Activated CD8-positive, alpha-beta memory T cell treated with anti-CD3 and anti-CD28 coated beads, Interleukin-2, amount 10 ng/mL, durations not matched to agents 7 days and 5 days (primary cell): ENCODE results near the gene FHOD3. TPM values are rescaled to one million over a fixed set of nuclear protein-coding genes. Genes with fewer than 3 reads are reported as not detected.
"Not testable (repeated sequence)": the region's sequence is repeated elsewhere in the genome, so short reads cannot be mapped to it uniquely, and the experiment has no call there.

Experiments
- ATAC-seq: fragments of 150-1000 bp; cut with Tn5 transposase; one replicate; pipeline ENCODE4 v1.10.0; 2021; ENCODE audit warnings: moderate library complexity
- CTCF ChIA-PET: fragments of 350-600 bp; sonication (Branson Sonifier 250); formaldehyde crosslinking; loops from one replicate; lab custom pipeline; 2021; ENCODE audit warnings: antibody characterized with exemption; lab: Charles Lee
- DNase-seq: peaks from one replicate; pipeline ENCODE4 v3.0.0-alpha.2; 2020
- H3K27ac Mint-ChIP-seq: one replicate; pipeline ENCODE4 v1.8.0; 2021; ENCODE audit warnings: mild to moderate bottlenecking, mixed read lengths
- H3K27me3 Mint-ChIP-seq: one replicate; pipeline ENCODE4 v1.8.0; 2021; ENCODE audit warnings: mixed read lengths
- H3K36me3 Mint-ChIP-seq: one replicate; pipeline ENCODE4 v1.8.0; 2021; ENCODE audit warnings: mild to moderate bottlenecking, mixed read lengths
- H3K4me1 Mint-ChIP-seq: one replicate; pipeline ENCODE4 v1.8.0; 2021; ENCODE audit warnings: mixed read lengths
- H3K4me3 Mint-ChIP-seq: one replicate; pipeline ENCODE4 v1.8.0; 2021; ENCODE audit warnings: mild to moderate bottlenecking, moderate library complexity, mixed read lengths
- H3K9me3 Mint-ChIP-seq: one replicate; pipeline ENCODE4 v1.8.0; 2022; ENCODE audit warnings: low read depth, mixed read lengths
- total RNA-seq, 2 experiments: library from RNA; stranded (reverse); gene quantifications; one replicate each; pipeline ENCODE4 v1.2.3, GENCODE V29; 2021

The FHOD3 gene
- total RNA-seq, 2 experiments from 2014 or later = not detected

DNA sequence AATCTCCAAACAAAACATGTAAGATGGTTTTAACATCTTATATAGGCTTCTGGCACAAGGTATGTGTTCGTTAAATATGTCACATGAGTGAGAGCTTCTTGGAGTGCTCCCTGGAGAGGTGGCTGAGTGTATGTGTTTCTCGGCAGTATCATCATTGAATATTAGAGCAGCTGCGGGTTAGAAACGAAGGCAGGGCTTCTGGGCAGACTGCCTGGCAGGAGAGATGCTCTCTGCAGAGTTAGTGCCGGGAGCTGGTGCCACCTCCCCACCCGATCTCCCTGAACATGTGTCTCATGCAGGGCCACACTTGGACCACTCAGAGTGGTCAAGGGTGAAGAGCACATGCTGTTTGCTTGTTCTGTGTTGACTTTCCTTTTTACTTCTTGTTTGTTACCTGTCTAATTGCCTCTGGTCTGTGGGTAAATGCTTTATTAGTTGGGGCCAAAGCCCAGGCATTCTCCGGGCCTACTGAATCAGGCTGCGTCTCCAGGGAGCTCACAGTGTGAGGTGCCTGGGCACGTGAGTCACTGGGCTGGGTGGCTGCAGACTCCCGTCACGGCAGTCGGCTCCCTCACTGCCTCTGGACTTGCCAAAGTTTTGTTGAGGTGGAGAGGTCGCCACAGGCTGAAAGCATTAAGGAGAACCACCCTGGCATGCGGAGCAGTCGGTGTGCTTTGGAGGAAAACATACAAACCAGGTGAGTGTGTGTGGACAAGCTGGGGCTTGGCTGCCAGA, 246.6 kb downstream of the FHOD3 start:
- Mint-ChIP-seq H3K27me3 (peaks cover 2% of the 10 kb centered on the region), H3K4me3 (no peak overlapping the region), H3K9me3 (no peaks in the 10 kb centered on the region), H3K4me1 (no peaks in the 10 kb centered on the region), H3K36me3 (no peaks in the 10 kb centered on the region), H3K27ac (no peak overlapping the region)
- DNase-seq = no peak
- CTCF ChIA-PET = no interaction called here
- no peak for ATAC-seq

DNA sequence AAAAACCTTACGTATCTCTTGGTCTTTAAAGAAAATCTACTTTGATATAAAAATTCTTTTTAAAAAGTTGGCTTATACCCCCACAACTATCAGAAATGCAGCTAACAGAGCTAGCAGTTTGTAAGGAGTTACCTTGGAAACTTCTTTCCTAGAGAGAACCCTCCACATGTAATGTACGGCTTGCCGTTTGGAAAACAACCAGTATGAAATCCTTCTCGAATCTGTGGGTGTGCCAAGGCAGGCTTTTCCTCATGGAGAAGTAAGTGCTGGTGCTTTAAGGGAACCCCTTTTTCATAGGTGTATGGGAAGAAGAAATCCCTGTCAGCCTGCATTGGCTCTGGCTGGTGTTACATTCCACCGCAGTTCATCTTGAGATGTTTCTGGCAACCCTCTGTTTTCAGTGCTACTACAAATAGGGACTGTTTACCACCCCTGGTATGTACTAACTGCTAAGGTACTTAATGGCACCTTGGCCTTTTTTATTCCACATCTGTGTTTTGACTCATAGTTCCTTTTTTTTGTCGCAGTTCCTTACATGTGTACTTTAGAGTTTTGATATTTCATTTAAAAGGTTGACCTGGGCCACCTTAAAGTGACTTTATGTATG, 248.4 kb downstream of the FHOD3 start:
- no peak for ATAC-seq
- Mint-ChIP-seq H3K27me3 (peaks cover 2% of the 10 kb centered on the region), H3K27ac (no peak overlapping the region), H3K4me3 (no peak overlapping the region), H3K36me3 (no peaks in the 10 kb centered on the region), H3K4me1 (no peaks in the 10 kb centered on the region), H3K9me3 (no peaks in the 10 kb centered on the region)
- no peak for DNase-seq
- CTCF ChIA-PET = no interaction called here

DNA sequence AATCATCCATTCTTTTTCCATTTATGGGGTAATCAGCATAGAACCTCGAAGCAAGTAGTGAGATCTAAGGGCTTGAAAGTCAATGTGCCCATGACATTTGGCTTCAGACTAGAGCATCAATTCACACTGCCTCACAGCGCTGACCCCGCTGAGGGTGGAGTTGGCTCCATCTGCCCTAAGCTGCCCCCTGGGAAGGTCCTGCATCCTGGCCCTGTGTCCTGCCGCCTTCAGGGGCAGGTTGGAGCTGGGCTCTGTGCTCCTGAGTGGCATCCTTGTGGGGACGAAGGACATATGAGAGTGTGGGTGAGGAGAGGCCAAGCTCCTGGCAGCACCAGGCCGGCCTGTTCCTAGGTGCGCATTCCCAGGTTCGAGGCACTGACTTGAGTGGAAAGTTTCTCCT, 249.4 kb downstream of the FHOD3 start:
- H3K4me3 Mint-ChIP-seq = no peak overlapping the region
- H3K4me1 Mint-ChIP-seq = no peaks in the 10 kb centered on the region
- no peaks in the 10 kb centered on the region for H3K36me3 Mint-ChIP-seq
- CTCF ChIA-PET = no interaction called here
- no peaks in the 10 kb centered on the region for H3K9me3 Mint-ChIP-seq
- H3K27me3 Mint-ChIP-seq = no peaks in the 10 kb centered on the region
- no peak for DNase-seq
- H3K27ac Mint-ChIP-seq = no peak overlapping the region
- ATAC-seq = no peak

DNA sequence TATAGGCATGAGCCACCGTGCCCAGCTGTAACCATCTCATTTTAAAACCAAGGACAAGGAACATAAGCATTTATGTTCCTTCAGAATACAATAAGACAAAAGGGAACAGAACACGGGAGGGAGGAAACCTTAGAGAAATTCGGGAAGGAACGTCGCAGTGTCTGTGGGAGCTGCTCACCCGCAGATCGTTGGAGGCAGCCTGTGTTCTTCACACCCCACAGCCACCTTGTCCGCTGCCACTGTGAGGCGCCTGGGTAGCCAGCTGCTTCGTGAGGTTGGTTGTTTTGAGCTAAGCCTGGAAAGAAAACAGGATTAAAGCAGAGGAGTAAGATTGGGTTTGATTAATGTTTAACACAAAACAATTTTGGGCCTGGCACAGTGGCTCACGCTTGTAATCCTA, 250.0 kb downstream of the FHOD3 start:
- H3K36me3 Mint-ChIP-seq = no peaks in the 10 kb centered on the region
- no peaks in the 10 kb centered on the region for H3K4me1 Mint-ChIP-seq
- no peak overlapping the region for H3K4me3 Mint-ChIP-seq
- DNase-seq (no peak), ATAC-seq (no peak)
- CTCF ChIA-PET = no interaction called here
- H3K27ac Mint-ChIP-seq = no peak overlapping the region
- peaks cover 2% of the 10 kb centered on the region for H3K27me3 Mint-ChIP-seq
- no peaks in the 10 kb centered on the region for H3K9me3 Mint-ChIP-seq

DNA sequence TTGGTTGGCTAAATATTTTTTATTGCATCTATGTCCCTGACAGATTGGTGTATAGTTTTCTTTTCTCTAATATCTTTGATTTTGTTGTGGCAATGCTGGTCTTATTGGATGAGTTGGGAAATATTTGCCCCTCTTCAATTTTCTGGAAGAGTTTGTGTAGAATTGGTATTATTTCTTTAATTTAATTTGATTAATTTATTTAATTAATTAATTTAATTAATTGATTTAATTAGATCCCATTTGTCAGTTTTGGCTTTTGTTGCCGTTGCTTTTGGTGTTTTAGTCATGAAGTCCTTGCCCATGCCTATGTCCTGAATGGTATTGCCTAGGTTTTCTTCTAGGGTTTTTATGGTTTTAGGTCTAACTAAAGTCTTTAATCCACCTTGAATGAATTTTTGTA, 253.8 kb downstream of the FHOD3 start:
- H3K27ac Mint-ChIP-seq, H3K36me3 Mint-ChIP-seq, CTCF ChIA-PET: not testable (repeated sequence)

DNA sequence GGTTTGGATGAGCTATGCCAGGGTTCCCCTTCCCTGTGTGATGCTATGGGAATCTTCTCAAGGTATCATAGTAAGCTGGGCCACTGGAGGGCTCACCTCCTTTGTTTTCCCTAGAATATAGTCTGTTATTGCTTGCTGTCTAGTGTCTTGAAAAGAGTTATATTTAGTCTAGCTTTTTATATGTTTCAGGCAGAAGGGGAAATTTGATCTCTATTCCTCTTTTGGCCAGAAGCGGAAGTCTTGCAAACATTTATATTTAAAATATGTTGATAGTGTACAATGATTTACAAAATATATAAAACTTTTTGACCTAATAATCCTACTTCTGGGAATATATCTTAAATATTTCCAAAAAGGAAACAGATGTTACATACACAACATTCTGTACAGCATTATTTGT, 260.7 kb downstream of the FHOD3 start:
- Mint-ChIP-seq H3K9me3 (no peaks in the 10 kb centered on the region), H3K27ac (no peak overlapping the region), H3K27me3 (peaks cover 6% of the 10 kb centered on the region), H3K4me1 (no peaks in the 10 kb centered on the region), H3K36me3 (no peaks in the 10 kb centered on the region), H3K4me3 (no peak overlapping the region)
- DNase-seq (no peak), ATAC-seq (no peak)
- CTCF ChIA-PET = no interaction called here

More for the DNA sequence above, 253.8 kb downstream of the FHOD3 start:
- not testable (repeated sequence) for ATAC-seq, H3K4me3 Mint-ChIP-seq, H3K4me1 Mint-ChIP-seq, H3K27me3 Mint-ChIP-seq, DNase-seq, H3K9me3 Mint-ChIP-seq

DNA sequence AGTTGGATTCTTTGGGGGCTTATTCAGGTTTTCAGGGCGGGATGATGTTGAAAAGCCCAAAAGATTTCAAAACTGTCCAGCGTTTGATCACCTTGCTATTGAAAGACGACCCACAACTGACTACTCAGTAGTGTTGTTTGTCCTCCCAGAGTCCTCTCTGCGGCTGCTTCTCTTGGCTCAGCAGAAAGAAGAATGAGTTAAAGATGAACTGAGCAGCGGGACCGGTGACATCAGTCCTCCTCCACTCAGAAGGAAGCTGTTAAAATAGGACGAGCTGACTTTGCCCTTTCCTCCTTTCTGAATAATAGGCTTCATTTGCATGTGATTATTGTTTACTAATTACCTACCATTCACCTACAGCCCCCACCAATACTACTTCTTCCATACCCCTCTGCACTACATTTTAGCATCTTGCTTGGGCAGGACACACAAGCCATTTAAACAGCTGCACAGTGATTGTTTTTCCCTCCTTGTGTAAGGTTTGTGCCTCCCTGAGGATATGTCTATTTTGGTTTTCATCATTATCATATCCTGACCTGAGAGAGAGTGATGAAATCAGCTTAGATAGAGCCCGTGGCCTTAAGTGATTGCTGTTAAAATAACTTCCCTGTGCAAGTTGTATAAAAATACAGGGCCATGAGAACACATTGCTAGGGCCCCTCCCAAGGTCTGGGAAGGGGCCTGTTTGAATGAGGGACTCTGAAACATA, 261.8 kb downstream of the FHOD3 start:
- Mint-ChIP-seq H3K9me3 (no peaks in the 10 kb centered on the region), H3K36me3 (no peaks in the 10 kb centered on the region), H3K4me3 (no peak overlapping the region), H3K27ac (no peak overlapping the region), H3K4me1 (no peaks in the 10 kb centered on the region), H3K27me3 (peaks cover 4% of the 10 kb centered on the region)
- DNase-seq (no peak), ATAC-seq (no peak)
- CTCF ChIA-PET = no interaction called here

DNA sequence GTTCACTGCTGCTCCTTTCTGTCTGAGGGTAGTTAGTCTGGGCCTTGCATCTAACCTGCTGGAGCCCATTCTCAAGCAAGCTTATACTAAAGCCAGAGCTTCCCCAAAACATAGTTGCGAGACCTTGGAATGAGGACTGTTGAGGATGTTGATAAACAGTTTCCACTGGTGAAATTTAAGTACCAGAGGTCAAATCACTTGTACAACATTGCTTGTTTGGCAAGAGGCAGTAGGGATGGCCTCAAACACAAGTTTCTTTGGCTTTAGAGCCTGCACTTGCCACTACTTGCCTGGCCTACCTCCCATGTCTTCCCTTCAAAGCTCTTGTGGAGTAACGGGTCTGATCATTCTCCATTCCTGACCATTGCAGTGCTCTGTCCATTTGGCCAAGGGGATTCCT, 262.7 kb downstream of the FHOD3 start:
- ATAC-seq (no peak), DNase-seq (no peak)
- H3K4me3 Mint-ChIP-seq = no peak overlapping the region
- no peaks in the 10 kb centered on the region for H3K4me1 Mint-ChIP-seq
- peaks cover 4% of the 10 kb centered on the region for H3K27me3 Mint-ChIP-seq
- H3K36me3 Mint-ChIP-seq = no peaks in the 10 kb centered on the region
- H3K27ac Mint-ChIP-seq = no peak overlapping the region
- H3K9me3 Mint-ChIP-seq = no peaks in the 10 kb centered on the region
- CTCF ChIA-PET = no interaction called here

DNA sequence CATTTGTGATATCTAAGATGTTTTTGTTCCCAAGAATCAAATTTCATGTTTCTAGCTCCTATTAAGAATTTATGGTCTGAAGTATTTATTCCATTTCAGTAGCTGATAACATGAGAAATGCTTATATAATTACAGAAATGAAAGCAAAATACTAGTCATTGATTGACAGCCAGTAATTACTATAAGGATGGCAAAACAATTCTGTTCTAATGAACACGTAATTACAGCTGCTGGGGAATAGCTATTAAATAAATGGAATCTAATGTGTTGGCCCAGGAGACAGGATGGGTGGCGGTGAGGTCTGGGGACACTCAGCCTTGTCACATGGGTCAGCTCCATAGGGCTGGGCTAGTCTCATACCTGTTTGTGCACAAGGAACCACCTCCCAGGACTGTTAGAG, 263.5 kb downstream of the FHOD3 start:
- no peaks in the 10 kb centered on the region for H3K4me1 Mint-ChIP-seq
- H3K9me3 Mint-ChIP-seq = no peaks in the 10 kb centered on the region
- DNase-seq (no peak), ATAC-seq (no peak)
- H3K27ac Mint-ChIP-seq = no peak overlapping the region
- H3K4me3 Mint-ChIP-seq = no peak overlapping the region
- H3K27me3 Mint-ChIP-seq = peaks cover 7% of the 10 kb centered on the region
- H3K36me3 Mint-ChIP-seq = no peaks in the 10 kb centered on the region
- CTCF ChIA-PET = no interaction called here

DNA sequence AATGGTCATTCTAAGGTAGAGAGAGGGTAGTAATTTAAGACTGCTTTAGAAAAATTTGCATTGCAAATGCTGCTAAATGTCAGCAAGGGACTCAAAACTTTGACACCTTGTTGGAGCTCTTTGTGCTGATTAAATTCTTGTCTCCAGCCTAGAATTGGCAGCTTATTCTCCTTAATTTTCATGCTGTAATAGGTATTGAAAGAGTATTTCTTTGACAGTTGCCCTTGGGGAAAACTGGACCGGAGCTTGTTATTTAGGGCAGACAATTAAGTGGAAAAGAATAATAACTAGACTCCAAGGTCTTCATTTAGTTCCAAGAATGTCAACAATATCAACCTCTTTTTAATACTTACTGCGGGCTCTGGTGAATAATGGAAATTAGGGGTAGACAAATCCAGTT, 267.3 kb downstream of the FHOD3 start:
- CTCF ChIA-PET = no interaction called here
- Mint-ChIP-seq H3K9me3 (no peaks in the 10 kb centered on the region), H3K27ac (no peak overlapping the region), H3K4me3 (no peak overlapping the region), H3K27me3 (peaks cover 13% of the 10 kb centered on the region), H3K4me1 (no peaks in the 10 kb centered on the region), H3K36me3 (no peaks in the 10 kb centered on the region)
- DNase-seq = no peak
- ATAC-seq = no peak

DNA sequence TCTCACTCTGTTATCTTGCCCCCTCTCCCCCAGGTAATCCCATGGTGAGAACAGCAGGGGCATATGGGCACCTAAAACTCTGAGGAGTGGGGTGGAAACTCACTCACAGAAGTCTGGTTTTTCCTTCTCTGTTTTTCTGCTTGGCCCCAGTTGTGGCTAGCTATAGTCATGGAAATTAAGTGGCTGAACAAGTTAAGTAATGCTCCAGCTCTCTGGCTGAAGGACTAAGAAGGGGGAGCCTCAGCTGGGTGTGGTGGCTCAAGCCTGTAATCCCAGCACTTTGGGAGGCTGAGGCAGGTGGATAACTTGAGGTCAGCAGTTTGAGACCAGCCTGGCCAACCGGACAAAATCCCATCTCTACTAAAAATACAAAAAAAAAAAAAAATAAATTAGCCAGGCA, 270.3 kb downstream of the FHOD3 start:
- H3K27me3 Mint-ChIP-seq = peaks cover 36% of the 10 kb centered on the region

DNA sequence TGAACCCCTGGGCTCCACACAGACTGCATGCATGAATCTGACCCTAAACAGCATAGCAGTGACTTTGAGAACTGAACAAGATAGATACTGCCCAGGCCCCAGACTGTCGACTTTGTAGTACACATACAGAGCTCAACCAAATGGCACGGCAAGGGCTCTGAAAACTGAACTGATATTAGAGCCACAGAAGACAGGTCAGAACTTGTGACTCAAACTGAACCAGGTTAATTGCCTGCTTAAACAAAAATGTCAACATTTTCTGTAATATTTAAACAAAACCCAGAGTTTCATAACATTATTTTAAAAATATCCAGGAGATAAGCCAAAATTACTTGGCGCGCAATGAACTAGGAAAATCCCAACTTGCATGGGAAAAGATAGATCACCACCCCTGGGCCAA, 271.0 kb downstream of the FHOD3 start:
- Mint-ChIP-seq H3K4me1 (no peaks in the 10 kb centered on the region), H3K4me3 (no peak overlapping the region), H3K9me3 (no peaks in the 10 kb centered on the region), H3K27me3 (peaks cover 39% of the 10 kb centered on the region), H3K27ac (no peak overlapping the region), H3K36me3 (no peaks in the 10 kb centered on the region)
- DNase-seq = no peak
- no peak for ATAC-seq
- CTCF ChIA-PET = no interaction called here

More for the DNA sequence above, 270.3 kb downstream of the FHOD3 start:
- Mint-ChIP-seq H3K36me3 (no peaks in the 10 kb centered on the region), H3K9me3 (no peaks in the 10 kb centered on the region), H3K4me3 (no peak overlapping the region), H3K27ac (no peak overlapping the region), H3K4me1 (no peaks in the 10 kb centered on the region)
- CTCF ChIA-PET = no interaction called here
- DNase-seq (no peak), ATAC-seq (no peak)

DNA sequence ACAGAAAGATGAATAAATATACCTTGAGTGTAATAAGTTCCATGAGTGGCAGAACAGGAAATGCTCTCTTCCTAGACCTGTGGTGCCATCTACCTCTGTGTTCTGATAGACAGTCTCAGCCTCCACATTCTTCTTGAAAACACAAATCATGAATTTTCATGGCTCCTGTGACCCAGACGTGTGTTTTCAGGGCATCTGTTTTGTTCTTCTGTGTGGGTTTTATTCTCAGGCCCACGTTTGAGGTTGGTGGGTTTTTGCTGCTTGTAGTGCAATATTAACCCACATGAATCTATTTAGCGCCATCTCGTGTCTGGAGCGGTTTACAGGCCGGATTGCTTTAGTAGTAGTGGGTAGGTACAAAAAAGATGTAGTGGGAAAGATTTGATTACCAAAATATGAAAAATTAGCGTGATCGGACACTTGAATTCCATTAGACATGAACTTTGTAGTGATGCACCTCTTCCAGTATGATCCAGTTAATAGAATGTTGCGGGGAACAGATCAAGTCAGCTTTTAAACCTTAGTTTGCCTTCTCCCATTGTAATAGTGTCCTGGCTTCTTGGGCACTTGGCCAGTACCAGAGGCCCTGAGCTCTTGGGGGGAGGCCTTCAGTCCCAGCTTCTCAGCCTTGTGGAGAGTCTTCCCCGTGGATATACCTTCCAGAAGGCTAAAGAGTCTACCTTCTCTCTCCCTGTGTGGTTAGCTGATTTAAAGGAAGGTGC, 274.8 kb downstream of the FHOD3 start:
- Mint-ChIP-seq H3K27ac (no peak overlapping the region), H3K27me3 (peaks cover 33% of the 10 kb centered on the region), H3K36me3 (no peaks in the 10 kb centered on the region), H3K4me3 (no peak overlapping the region), H3K9me3 (no peaks in the 10 kb centered on the region), H3K4me1 (no peaks in the 10 kb centered on the region)
- peak; percentile 43 for DNase-seq
- no peak for ATAC-seq
- CTCF ChIA-PET = interaction anchor here (0.7 to 1.3 kb wide), 2 partner anchors 449 to 554 kb away, joined by 3 to 5 read pairs; no protein-coding TSS in a partner anchor
